HL-60 (cell line): ENCODE measurements around the gene GHRL.

Experiments used
- GABPA ChIP-seq: IDR thresholded peaks from 2 replicates; pipeline ENCODE4 v1.6.1; 2012; ENCODE audit warnings: low read depth
- TF ChIP-seq, protein P1 (sequence below): IDR thresholded peaks from one replicate; pipeline ENCODE4 v1.5.1; 2011; ENCODE audit warnings: low read length, control low read depth, inconsistent platforms; ENCODE audit not compliant: insufficient read depth

DNA sequence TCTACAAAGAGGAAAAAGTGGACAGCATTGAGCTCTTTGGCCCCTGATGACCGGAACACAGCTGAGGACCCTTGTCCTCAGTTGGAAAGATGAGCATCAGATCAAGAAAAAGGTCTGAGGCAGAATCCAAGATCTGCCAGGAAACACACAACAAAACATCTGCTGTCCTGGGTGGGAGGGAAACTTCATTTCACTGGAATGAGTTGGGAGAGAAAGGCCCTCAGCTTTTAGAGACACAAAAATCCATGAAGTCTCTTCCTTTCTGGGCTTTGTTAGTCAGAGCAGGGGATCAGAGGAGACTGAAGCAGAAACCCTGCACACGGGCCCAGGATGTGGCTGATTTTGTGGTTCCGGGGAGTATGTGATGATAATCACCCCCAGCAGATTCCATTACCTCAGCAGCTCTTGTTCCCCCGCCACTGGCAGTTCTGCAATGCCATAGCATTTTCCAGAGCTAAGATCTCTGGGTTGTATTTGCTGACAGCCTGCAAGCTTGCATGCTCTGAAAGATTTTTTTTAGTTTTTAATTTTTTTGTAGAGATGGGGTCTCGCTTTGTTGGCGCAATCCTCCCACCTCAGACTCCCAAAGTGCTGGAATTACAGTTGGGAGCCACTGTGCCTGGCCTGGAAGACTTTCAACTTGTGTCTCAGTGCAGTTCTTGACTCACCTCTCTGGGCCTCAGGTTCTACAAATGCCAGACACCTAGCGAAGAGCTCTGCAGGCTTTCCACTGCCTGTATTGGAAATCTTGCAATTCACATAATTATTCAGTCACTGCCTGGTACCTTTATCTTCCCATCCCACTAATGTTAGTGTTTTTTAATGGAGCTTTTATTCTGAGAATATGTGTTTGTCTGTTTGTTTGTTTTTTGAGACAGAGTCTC is 50.3 kb downstream of the GHRL start:
- TF ChIP-seq, protein P1, sequence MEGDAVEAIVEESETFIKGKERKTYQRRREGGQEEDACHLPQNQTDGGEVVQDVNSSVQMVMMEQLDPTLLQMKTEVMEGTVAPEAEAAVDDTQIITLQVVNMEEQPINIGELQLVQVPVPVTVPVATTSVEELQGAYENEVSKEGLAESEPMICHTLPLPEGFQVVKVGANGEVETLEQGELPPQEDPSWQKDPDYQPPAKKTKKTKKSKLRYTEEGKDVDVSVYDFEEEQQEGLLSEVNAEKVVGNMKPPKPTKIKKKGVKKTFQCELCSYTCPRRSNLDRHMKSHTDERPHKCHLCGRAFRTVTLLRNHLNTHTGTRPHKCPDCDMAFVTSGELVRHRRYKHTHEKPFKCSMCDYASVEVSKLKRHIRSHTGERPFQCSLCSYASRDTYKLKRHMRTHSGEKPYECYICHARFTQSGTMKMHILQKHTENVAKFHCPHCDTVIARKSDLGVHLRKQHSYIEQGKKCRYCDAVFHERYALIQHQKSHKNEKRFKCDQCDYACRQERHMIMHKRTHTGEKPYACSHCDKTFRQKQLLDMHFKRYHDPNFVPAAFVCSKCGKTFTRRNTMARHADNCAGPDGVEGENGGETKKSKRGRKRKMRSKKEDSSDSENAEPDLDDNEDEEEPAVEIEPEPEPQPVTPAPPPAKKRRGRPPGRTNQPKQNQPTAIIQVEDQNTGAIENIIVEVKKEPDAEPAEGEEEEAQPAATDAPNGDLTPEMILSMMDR, result no peak
- TF ChIP-seq GABPA, result no peak
